T-helper 2 cell treated with Interferon-gamma antibody and Interleukin-4, amounts not matched to agents 5 μg/mL and 100 μg/mL, for 36 hours (primary cell): ENCODE measurements around the gene MAP3K14.

ENCODE experiments used
- DNase-seq: peaks from one replicate; pipeline ENCODE4 v3.0.0; 2021; ENCODE audit warnings: low spot score
- H3K27ac Mint-ChIP-seq: one replicate; pipeline ENCODE4 v1.8.0; 2021; ENCODE audit warnings: mild to moderate bottlenecking, mixed read lengths
- H3K27me3 Mint-ChIP-seq: one replicate; pipeline ENCODE4 v1.8.0; 2021; ENCODE audit warnings: low read depth, mixed read lengths
- H3K36me3 Mint-ChIP-seq: one replicate; pipeline ENCODE4 v1.8.0; 2021; ENCODE audit warnings: low read depth, mixed read lengths
- H3K4me1 Mint-ChIP-seq: one replicate; pipeline ENCODE4 v1.8.0; 2021; ENCODE audit warnings: low read depth, mixed read lengths
- H3K4me3 Mint-ChIP-seq: one replicate; pipeline ENCODE4 v1.8.0; 2022; ENCODE audit warnings: mild to moderate bottlenecking, moderate library complexity, mixed read lengths
- H3K9me3 Mint-ChIP-seq: one replicate; pipeline ENCODE4 v1.8.0; 2021; ENCODE audit warnings: mixed read lengths

MAP3K14 gene

DNA sequence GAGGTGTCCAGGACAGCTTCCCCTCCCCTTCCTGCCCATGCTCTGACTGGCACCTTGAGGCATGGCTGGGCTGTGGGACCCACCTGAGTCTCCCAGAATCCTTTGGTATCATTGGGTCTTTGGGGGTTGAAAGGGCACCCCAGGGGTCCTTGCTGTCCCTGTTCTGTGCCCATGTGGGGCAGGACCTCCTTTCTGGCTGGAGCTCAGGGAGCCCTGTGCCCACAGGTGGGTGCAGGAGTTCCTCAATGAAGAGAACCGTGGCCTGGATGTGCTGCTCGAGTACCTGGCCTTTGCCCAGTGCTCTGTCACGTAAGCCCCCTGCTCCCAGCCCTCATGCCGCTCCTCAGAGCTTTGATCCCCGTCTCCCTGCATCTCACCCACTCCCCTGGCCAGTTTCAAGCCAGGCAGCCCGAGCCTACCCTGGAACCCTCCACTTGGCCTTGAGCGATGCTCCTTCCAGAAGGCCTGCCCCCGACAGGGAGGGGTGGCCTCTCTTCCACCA lies 83.3 kb downstream of the MAP3K14 start:
- H3K27me3 Mint-ChIP-seq = no peaks in the 10 kb centered on the region
- H3K9me3 Mint-ChIP-seq = no peaks in the 10 kb centered on the region
- H3K36me3 Mint-ChIP-seq = peaks cover 52% of the 10 kb centered on the region
- no peak overlapping the region for H3K4me3 Mint-ChIP-seq
- no peak for DNase-seq
- peaks cover 57% of the 10 kb centered on the region for H3K4me1 Mint-ChIP-seq
- H3K27ac Mint-ChIP-seq = peak overlapping the region; percentile 84

DNA sequence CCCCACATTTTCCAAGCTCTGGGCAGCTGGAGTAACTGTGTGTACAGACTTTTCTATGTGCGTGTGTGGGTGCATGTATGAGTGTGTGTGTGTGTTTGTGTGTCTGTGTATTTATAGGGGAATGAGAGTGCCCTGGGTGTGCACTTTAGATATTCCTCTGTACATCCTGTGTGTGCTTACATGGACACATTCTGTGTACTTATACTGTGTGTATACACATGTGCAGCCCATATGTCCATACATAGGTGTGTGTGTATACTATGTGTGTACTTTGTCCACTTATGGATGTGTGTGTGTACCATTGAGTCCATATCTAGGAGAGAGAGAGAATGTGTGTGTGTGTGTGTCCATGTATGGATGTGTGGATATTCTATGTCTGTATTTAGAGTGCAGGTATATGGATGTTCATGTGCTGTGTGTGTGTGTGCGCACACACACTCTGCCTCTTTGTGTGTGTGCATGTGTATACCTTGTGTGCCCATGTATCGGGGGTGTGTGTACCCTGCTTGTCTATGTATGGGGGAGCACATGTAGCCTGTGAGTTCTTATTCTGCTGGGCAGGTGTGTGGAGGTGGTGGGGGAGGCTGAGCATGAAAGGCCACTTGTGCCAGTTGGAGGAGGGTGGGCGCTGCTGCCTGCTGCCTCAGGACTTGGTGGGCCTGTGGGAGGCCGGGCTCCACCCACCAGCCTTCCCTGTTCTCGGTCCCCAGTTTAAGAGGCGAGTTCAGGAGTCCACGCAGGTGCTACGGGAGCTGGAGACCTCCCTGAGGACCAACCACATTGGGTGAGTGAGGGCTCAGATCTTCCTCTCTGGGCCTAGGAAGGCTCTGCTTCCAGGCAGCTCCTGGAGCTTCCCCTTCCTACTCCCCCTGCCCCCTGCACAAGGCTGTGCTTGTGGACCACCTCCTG lies 84.1 kb downstream of the MAP3K14 start:
- no peak for DNase-seq

GRCh38 chr17:45231481-45232116 lies 85.2 kb downstream of the MAP3K14 start:
- Mint-ChIP-seq H3K9me3 (no peaks in the 10 kb centered on the region), H3K4me1 (peaks cover 70% of the 10 kb centered on the region), H3K4me3 (peak overlapping the region; percentile 24), H3K36me3 (peaks cover 40% of the 10 kb centered on the region), H3K27me3 (no peaks in the 10 kb centered on the region), H3K27ac (peak overlapping the region; percentile 72)
- no peak for DNase-seq

More for the DNA sequence above, 84.1 kb downstream of the MAP3K14 start:
- Mint-ChIP-seq H3K4me3 (peak overlapping the region; percentile 16), H3K9me3 (no peaks in the 10 kb centered on the region), H3K4me1 (peaks cover 60% of the 10 kb centered on the region), H3K27ac (peak overlapping the region; percentile 56), H3K27me3 (no peaks in the 10 kb centered on the region), H3K36me3 (peaks cover 45% of the 10 kb centered on the region)

GRCh38 chr17:45230787-45231480 lies 85.9 kb downstream of the MAP3K14 start:
- Mint-ChIP-seq H3K27ac (peak overlapping the region; percentile 85), H3K9me3 (no peaks in the 10 kb centered on the region), H3K27me3 (no peaks in the 10 kb centered on the region), H3K4me3 (peak overlapping the region; percentile 40), H3K4me1 (peaks cover 76% of the 10 kb centered on the region), H3K36me3 (peaks cover 43% of the 10 kb centered on the region)
- no peak for DNase-seq

DNA sequence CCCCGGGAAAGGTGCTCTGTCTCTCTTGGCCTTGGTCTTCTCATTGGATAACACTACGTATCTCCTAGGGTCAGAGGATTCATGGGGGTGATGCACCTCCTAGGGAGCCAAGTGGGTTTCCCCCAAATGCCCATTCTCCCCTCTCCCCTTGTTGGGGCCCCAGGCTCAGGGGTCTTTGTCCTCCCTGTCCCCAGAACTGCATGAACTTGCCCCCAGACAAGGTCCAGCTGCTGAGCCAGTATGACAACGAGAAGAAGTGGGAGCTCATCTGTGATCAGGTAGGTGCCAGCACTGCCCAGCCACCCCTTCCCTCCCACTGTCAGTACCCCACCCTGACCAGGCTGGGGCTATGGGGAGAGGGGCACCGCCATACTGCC lies 86.4 kb downstream of the MAP3K14 start:
- no peak for DNase-seq
- Mint-ChIP-seq H3K27me3 (no peaks in the 10 kb centered on the region), H3K4me1 (peaks cover 76% of the 10 kb centered on the region), H3K9me3 (no peaks in the 10 kb centered on the region), H3K27ac (peak overlapping the region; percentile 85), H3K36me3 (peaks cover 47% of the 10 kb centered on the region), H3K4me3 (peak overlapping the region; percentile 40)

DNA sequence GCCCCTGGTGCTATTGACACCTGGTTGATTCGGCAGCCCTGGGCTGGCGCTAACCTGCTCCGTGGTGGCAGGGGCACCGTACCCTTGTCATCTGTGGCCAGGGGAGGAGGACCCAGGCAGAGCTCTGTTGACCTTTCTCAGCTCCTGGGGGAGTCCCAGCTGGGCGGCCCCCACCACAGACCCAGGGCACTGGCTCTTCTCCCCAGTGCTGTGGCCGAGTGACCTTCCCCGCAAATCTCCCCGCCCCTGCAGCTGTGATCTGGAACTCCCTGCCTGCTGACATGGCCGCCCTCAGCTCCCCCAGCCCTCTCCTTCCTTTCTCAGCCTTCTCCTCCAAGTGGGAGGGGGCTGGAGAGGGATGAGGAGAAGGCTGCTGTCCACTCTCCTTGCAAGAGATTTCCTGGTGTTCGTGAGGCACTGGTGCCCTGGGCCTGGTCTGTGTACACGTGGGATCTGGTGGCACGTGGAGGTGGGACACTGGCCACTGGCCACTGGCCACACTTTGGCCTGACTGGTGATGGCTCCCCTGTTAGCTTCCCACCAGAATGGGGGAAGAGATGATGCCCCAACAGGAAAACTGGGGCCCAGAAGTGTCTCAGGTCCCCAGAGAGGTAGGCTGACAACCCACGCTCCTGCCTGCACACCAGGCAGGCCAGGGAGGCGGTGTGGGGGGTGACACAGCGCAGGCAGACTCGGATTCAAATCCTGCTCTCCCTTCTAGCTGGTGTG lies 87.0 kb downstream of the MAP3K14 start:
- no peaks in the 10 kb centered on the region for H3K27me3 Mint-ChIP-seq

GRCh38 chr17:45228763-45229539 lies 87.9 kb downstream of the MAP3K14 start:
- peak; percentile 94 for DNase-seq
- Mint-ChIP-seq H3K9me3 (no peaks in the 10 kb centered on the region), H3K4me3 (peak overlapping the region; percentile 99), H3K27ac (peak overlapping the region; percentile 98), H3K36me3 (peaks cover 48% of the 10 kb centered on the region), H3K27me3 (no peaks in the 10 kb centered on the region), H3K4me1 (peaks cover 78% of the 10 kb centered on the region)

More for the DNA sequence above, 87.0 kb downstream of the MAP3K14 start:
- Mint-ChIP-seq H3K4me3 (peak overlapping the region; percentile 99), H3K36me3 (peaks cover 47% of the 10 kb centered on the region), H3K9me3 (no peaks in the 10 kb centered on the region), H3K4me1 (peaks cover 76% of the 10 kb centered on the region), H3K27ac (peak overlapping the region; percentile 98)
- peak; percentile 78 for DNase-seq

DNA sequence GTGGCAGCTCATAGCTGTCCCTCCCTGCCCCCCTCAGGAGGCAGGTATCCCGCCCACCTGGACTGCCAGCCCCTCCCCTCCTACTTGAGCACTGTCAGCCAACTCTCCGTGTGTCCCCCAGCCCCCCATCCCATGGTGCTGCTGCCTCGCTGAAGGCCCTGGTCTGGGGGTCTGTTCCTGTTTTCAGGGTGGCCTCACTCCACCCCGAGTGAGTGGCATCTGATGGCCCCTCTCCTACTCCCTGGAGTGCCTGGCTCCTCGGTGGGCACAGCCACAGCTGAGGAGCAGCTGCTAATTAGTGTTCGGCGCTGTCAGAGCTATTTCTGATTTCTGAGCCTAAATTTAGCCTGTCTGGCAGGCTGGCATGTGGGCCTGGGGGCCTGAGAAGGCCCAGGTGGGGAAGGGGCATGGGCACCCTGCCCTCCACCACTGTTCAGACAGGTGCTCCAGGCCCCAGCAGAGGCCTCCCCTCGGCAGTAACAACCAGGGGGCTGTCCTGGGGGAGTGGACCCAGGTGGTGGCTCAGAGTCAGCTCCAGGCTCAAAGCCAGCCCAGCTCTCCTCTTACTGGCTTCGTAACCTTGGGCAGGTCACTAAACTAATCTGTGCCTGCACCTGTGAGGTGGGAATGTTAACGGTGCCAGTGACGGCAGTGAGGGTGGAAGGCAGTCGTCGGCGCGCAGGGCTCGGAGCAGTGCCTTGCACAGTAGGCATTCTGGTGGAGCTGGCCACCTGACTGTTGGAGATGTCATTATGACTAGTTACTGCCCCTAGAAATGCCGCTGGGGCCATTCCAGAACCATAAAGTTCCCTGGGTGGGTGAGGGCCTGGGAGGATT lies 88.7 kb downstream of the MAP3K14 start:
- no peaks in the 10 kb centered on the region for H3K27me3 Mint-ChIP-seq
- peaks cover 51% of the 10 kb centered on the region for H3K36me3 Mint-ChIP-seq
- peak overlapping the region; percentile 99 for H3K4me3 Mint-ChIP-seq
- peak overlapping the region; percentile 98 for H3K27ac Mint-ChIP-seq
- H3K4me1 Mint-ChIP-seq = peaks cover 75% of the 10 kb centered on the region
- no peak for DNase-seq
- no peaks in the 10 kb centered on the region for H3K9me3 Mint-ChIP-seq

GRCh38 chr17:45227101-45227925 lies 89.5 kb downstream of the MAP3K14 start:
- no peaks in the 10 kb centered on the region for H3K27me3 Mint-ChIP-seq
- H3K27ac Mint-ChIP-seq = peak overlapping the region; percentile 98
- H3K36me3 Mint-ChIP-seq = peaks cover 53% of the 10 kb centered on the region
- H3K4me1 Mint-ChIP-seq = peaks cover 69% of the 10 kb centered on the region
- peak; percentile 33 for DNase-seq
- H3K4me3 Mint-ChIP-seq = peak overlapping the region; percentile 99
- no peaks in the 10 kb centered on the region for H3K9me3 Mint-ChIP-seq

DNA sequence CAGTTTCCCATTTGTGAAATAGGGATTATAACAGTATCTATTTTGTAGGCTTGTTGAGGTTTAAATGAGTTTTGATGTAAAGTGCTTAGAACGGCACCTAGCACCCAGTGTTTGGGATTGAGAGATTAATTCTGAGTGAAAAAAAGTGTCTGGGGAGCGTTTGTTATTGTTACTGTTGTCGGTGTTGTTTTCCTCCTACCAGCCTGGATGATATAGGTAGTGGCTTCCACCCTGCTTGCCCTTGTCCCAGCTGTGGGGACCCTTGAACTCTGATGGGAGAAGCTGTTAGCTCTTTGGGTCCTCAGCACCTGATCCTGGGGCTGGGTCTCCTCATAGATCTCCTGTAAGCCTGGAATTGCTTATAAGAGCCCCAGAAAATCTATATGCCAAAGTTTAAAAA lies 90.2 kb downstream of the MAP3K14 start:
- peak overlapping the region; percentile 99 for H3K4me3 Mint-ChIP-seq
- peak overlapping the region; percentile 98 for H3K27ac Mint-ChIP-seq
- H3K4me1 Mint-ChIP-seq = peaks cover 65% of the 10 kb centered on the region
- peaks cover 47% of the 10 kb centered on the region for H3K36me3 Mint-ChIP-seq
- DNase-seq = no peak
- no peaks in the 10 kb centered on the region for H3K27me3 Mint-ChIP-seq
- no peaks in the 10 kb centered on the region for H3K9me3 Mint-ChIP-seq

GRCh38 chr17:45225964-45226530 lies 90.8 kb downstream of the MAP3K14 start:
- peak overlapping the region; percentile 98 for H3K27ac Mint-ChIP-seq
- peaks cover 62% of the 10 kb centered on the region for H3K4me1 Mint-ChIP-seq
- H3K36me3 Mint-ChIP-seq = peaks cover 47% of the 10 kb centered on the region
- no peaks in the 10 kb centered on the region for H3K27me3 Mint-ChIP-seq
- H3K9me3 Mint-ChIP-seq = no peaks in the 10 kb centered on the region
- H3K4me3 Mint-ChIP-seq = peak overlapping the region; percentile 99
- peak; percentile 95 for DNase-seq
